Measurements from ENCODE around the gene NF2. TPM values are rescaled to one million over a fixed set of nuclear protein-coding genes. Genes with fewer than 3 reads are reported as not detected.

Gene NF2
- total RNA-seq, 1 donor from 2014 or later, result 73.0 TPM

GRCh38 chr22:29638678-29639077 lies 35.2 kb downstream of the NF2 start:
- Mint-ChIP-seq H3K27me3 (ENCODE audit: low read depth) (no peaks in the 10 kb centered on the region), H3K9me3 (ENCODE audit: low read depth) (no peaks in the 10 kb centered on the region), H3K4me3 (ENCODE audit: unreplicated experiment) (no peak overlapping the region), H3K27ac (ENCODE audit: unreplicated experiment) (no peak overlapping the region), H3K36me3 (ENCODE audit: low read depth) (peaks cover 16% of the 10 kb centered on the region), H3K4me1 (ENCODE audit: low read depth) (peaks cover 9% of the 10 kb centered on the region)
- TF ChIP-seq, protein P1, sequence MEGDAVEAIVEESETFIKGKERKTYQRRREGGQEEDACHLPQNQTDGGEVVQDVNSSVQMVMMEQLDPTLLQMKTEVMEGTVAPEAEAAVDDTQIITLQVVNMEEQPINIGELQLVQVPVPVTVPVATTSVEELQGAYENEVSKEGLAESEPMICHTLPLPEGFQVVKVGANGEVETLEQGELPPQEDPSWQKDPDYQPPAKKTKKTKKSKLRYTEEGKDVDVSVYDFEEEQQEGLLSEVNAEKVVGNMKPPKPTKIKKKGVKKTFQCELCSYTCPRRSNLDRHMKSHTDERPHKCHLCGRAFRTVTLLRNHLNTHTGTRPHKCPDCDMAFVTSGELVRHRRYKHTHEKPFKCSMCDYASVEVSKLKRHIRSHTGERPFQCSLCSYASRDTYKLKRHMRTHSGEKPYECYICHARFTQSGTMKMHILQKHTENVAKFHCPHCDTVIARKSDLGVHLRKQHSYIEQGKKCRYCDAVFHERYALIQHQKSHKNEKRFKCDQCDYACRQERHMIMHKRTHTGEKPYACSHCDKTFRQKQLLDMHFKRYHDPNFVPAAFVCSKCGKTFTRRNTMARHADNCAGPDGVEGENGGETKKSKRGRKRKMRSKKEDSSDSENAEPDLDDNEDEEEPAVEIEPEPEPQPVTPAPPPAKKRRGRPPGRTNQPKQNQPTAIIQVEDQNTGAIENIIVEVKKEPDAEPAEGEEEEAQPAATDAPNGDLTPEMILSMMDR (IDR thresholded peaks at IDR 0.05), result no peak
- no peak for DNase-seq (ENCODE audit: low spot score)

DNA sequence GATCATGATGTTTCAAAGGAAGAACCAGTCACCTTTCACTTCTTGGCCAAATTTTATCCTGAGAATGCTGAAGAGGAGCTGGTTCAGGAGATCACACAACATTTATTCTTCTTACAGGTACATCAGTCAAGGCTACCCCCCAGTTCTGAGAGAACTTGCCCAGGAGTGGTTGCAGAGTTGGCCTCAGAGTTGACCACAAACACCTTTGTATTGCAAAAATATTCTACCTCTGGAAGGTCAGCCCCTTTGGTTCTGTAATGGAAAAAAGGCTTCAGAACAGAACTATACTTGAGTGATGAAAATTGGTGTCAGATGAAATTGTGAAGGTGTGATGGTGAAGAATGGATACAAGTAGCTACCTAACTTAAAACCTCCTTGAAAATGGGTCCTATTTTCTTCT lies 35.7 kb downstream of the NF2 start:
- H3K27ac Mint-ChIP-seq (ENCODE audit: unreplicated experiment), result no peak overlapping the region
- peaks cover 5% of the 10 kb centered on the region for H3K4me1 Mint-ChIP-seq (ENCODE audit: low read depth)
- no peaks in the 10 kb centered on the region for H3K9me3 Mint-ChIP-seq (ENCODE audit: low read depth)
- H3K27me3 Mint-ChIP-seq (ENCODE audit: low read depth), result no peaks in the 10 kb centered on the region
- no peak for DNase-seq (ENCODE audit: low spot score)
- H3K36me3 Mint-ChIP-seq (ENCODE audit: low read depth), result peaks cover 16% of the 10 kb centered on the region
- H3K4me3 Mint-ChIP-seq (ENCODE audit: unreplicated experiment), result no peak overlapping the region
- TF ChIP-seq, protein P1 (IDR thresholded peaks at IDR 0.05), result no peak

GRCh38 chr22:29641042-29641699 lies 37.7 kb downstream of the NF2 start:
- TF ChIP-seq, protein P1 (IDR thresholded peaks at IDR 0.05), result no peak
- H3K4me1 Mint-ChIP-seq (ENCODE audit: low read depth), result no peaks in the 10 kb centered on the region
- H3K27me3 Mint-ChIP-seq (ENCODE audit: low read depth), result no peaks in the 10 kb centered on the region
- DNase-seq (ENCODE audit: low spot score), result no peak
- H3K9me3 Mint-ChIP-seq (ENCODE audit: low read depth), result no peaks in the 10 kb centered on the region
- H3K27ac Mint-ChIP-seq (ENCODE audit: unreplicated experiment), result no peak overlapping the region
- peaks cover 17% of the 10 kb centered on the region for H3K36me3 Mint-ChIP-seq (ENCODE audit: low read depth)
- no peak overlapping the region for H3K4me3 Mint-ChIP-seq (ENCODE audit: unreplicated experiment)

DNA sequence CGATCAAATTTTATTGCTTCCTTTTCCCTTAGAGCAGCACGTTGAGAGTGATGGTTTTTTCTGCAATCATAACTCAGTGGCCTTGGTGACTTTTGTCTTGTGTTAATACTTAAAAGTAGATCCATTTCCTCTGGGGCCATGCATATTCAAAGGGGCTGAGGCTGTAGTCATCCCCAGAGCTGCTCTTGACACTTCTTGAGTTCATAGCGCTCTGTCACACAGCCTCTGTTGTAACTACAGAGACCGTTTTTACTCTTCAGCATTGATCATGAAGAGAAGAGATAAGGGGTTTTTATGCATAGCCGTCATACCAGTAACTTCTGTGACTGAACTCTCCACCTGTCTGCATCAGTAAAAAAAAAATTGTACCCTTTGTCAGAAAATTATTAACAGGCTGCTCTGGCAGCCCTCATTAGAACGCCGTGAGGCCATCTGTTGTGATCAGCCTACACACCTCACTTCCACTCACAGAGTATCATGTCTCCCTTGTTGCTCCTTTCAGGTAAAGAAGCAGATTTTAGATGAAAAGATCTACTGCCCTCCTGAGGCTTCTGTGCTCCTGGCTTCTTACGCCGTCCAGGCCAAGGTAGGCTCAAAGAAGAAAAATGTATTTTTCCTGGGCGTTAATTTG lies 38.4 kb downstream of the NF2 start:
- Mint-ChIP-seq H3K27ac (ENCODE audit: unreplicated experiment) (no peak overlapping the region), H3K4me3 (ENCODE audit: unreplicated experiment) (no peak overlapping the region), H3K27me3 (ENCODE audit: low read depth) (no peaks in the 10 kb centered on the region), H3K36me3 (ENCODE audit: low read depth) (peaks cover 17% of the 10 kb centered on the region), H3K4me1 (ENCODE audit: low read depth) (no peaks in the 10 kb centered on the region), H3K9me3 (ENCODE audit: low read depth) (no peaks in the 10 kb centered on the region)
- no peak for DNase-seq (ENCODE audit: low spot score)
- TF ChIP-seq, protein P1 (IDR thresholded peaks at IDR 0.05), result no peak

DNA sequence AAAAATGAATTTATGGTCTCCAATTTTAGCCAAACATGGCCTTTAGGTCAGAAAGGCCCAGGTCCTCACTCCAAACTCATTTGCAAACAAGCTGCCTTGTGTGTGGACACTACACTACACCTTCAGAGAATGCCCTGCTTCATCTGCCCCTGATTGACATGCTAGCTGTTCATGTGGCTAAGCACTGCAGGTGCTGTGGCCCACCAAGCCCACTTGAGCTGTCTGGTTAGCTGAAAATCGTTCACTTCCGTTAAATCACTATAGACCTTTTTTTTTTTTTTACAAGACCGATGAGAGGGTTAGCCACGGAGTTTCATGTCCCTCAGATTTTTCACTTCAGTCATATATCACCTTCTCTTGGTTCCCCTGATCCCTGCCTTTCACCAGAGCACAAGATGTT lies 39.3 kb downstream of the NF2 start:
- no peak overlapping the region for H3K27ac Mint-ChIP-seq (ENCODE audit: unreplicated experiment)
- no peaks in the 10 kb centered on the region for H3K9me3 Mint-ChIP-seq (ENCODE audit: low read depth)
- TF ChIP-seq, protein P1 (IDR thresholded peaks at IDR 0.05), result no peak
- no peaks in the 10 kb centered on the region for H3K4me1 Mint-ChIP-seq (ENCODE audit: low read depth)
- peaks cover 17% of the 10 kb centered on the region for H3K36me3 Mint-ChIP-seq (ENCODE audit: low read depth)
- no peak overlapping the region for H3K4me3 Mint-ChIP-seq (ENCODE audit: unreplicated experiment)
- no peaks in the 10 kb centered on the region for H3K27me3 Mint-ChIP-seq (ENCODE audit: low read depth)
- DNase-seq (ENCODE audit: low spot score), result no peak

Data from chondrocyte (in vitro differentiated cells).